ENCODE results near the gene ZBTB5. TPM values are rescaled to one million over a fixed set of nuclear protein-coding genes. Genes with fewer than 3 reads are reported as not detected.

ZBTB5 gene
- total RNA-seq, 1 experiment from 2014 or later = 8.8 TPM

GRCh38 chr9:37442556-37442955, 22.7 kb downstream of the ZBTB5 start:
- Histone ChIP-seq H3K9me2 (ENCODE audit: insufficient read depth) (no peaks in the 10 kb centered on the region), H3K79me2 (ENCODE audit: low read depth) (0 out of 2 replicates have a peak, but pooled peaks cover 10% of the 10 kb centered on the region), H3F3A (ENCODE audit: insufficient read depth, low read depth) (no peaks in the 10 kb centered on the region), H4K20me1 (ENCODE audit: insufficient read depth) (peaks cover 2% of the 10 kb centered on the region; the same call in 1 of the 2 replicates), H3K27ac (no peak overlapping the region), H2AFZ (no peak overlapping the region), H3K27me3 (ENCODE audit: insufficient read depth, low read depth) (no peaks in the 10 kb centered on the region), H3K4me2 (no peak overlapping the region), H3K9me3 (ENCODE audit: insufficient read depth, low read depth) (no peaks in the 10 kb centered on the region), H3K4me1 (replicated peaks; ENCODE audit: insufficient read depth) (no peaks in the 10 kb centered on the region), H3K36me3 (ENCODE audit: low read depth) (no peaks in the 10 kb centered on the region), H3K4me3 (no peak overlapping the region)
- intact Hi-C loops (cut with micrococcal nuclease; ENCODE audit: unreplicated experiment) = no loop called here
- ChIA-PET POLR2A (ENCODE audit: unreplicated experiment) (no interaction called here), CTCF (interaction anchor here (0.6 kb wide), 1 partner anchor 805 kb away, joined by 3 read pairs; no protein-coding TSS in a partner anchor)
- no peak for DNase-seq
- BruUV-seq (replicated peaks) = no TSS peak
- TF ChIP-seq EZH2 (IDR thresholded peaks at IDR 0.05; ENCODE audit: low read depth) (no peak), CTCF (conservative IDR thresholded peaks at IDR 0.05) (no peak)

GRCh38 chr9:37441776-37442370, 23.4 kb downstream of the ZBTB5 start:
- no peak for TF ChIP-seq CTCF (conservative IDR thresholded peaks at IDR 0.05)
- TF ChIP-seq EZH2 (IDR thresholded peaks at IDR 0.05; ENCODE audit: low read depth) = no peak
- Histone ChIP-seq H3K9me2 (ENCODE audit: insufficient read depth) (no peaks in the 10 kb centered on the region), H3F3A (ENCODE audit: insufficient read depth, low read depth) (no peaks in the 10 kb centered on the region), H3K79me2 (ENCODE audit: low read depth) (0 out of 2 replicates have a peak, but pooled peaks cover 10% of the 10 kb centered on the region), H3K9me3 (ENCODE audit: insufficient read depth, low read depth) (no peaks in the 10 kb centered on the region), H3K4me2 (no peak overlapping the region), H3K27me3 (ENCODE audit: insufficient read depth, low read depth) (no peaks in the 10 kb centered on the region), H4K20me1 (ENCODE audit: insufficient read depth) (peaks cover 2% of the 10 kb centered on the region; the same call in 1 of the 2 replicates), H3K4me3 (no peak overlapping the region), H3K36me3 (ENCODE audit: low read depth) (no peaks in the 10 kb centered on the region), H2AFZ (no peak overlapping the region), H3K27ac (no peak overlapping the region), H3K4me1 (replicated peaks; ENCODE audit: insufficient read depth) (no peaks in the 10 kb centered on the region)
- BruUV-seq (replicated peaks) = no TSS peak
- intact Hi-C loops (cut with micrococcal nuclease; ENCODE audit: unreplicated experiment) = no loop called here
- no peak for DNase-seq
- POLR2A ChIA-PET (ENCODE audit: unreplicated experiment) = interaction anchor here (0.6 kb wide), 1 partner anchor 21 kb away, joined by 24 read pairs; no protein-coding TSS in a partner anchor
- CTCF ChIA-PET = interaction anchor here (0.6 kb wide), 1 partner anchor 804 kb away, joined by 3 read pairs; no protein-coding TSS in a partner anchor

GRCh38 chr9:37438359-37438758, 26.9 kb downstream of the ZBTB5 start:
- Histone ChIP-seq H3K9me3 (ENCODE audit: insufficient read depth, low read depth) (no peaks in the 10 kb centered on the region), H3K27me3 (ENCODE audit: insufficient read depth, low read depth) (no peaks in the 10 kb centered on the region), H2AFZ (no peak overlapping the region), H3K27ac (no peak overlapping the region), H4K20me1 (ENCODE audit: insufficient read depth) (0 out of 2 replicates have a peak, but pooled peaks cover 3% of the 10 kb centered on the region), H3K4me1 (replicated peaks; ENCODE audit: insufficient read depth) (no peaks in the 10 kb centered on the region), H3K4me2 (no peak overlapping the region), H3K79me2 (ENCODE audit: low read depth) (0 out of 2 replicates have a peak, but pooled peaks cover 3% of the 10 kb centered on the region), H3K9me2 (ENCODE audit: insufficient read depth) (no peaks in the 10 kb centered on the region), H3K4me3 (no peak overlapping the region), H3F3A (ENCODE audit: insufficient read depth, low read depth) (no peaks in the 10 kb centered on the region), H3K36me3 (ENCODE audit: low read depth) (no peaks in the 10 kb centered on the region)
- CTCF ChIA-PET = no interaction called here
- intact Hi-C loops (cut with micrococcal nuclease; ENCODE audit: unreplicated experiment) = no loop called here
- TF ChIP-seq EZH2 (IDR thresholded peaks at IDR 0.05; ENCODE audit: low read depth) (no peak), CTCF (conservative IDR thresholded peaks at IDR 0.05) (no peak)
- POLR2A ChIA-PET (ENCODE audit: unreplicated experiment) = interaction anchor here (0.7 kb wide), 1 partner anchor 15 kb away, joined by 3 read pairs; no protein-coding TSS in a partner anchor
- DNase-seq = no peak
- TSS peak; percentile 7 for BruUV-seq (replicated peaks)

Measured in PC-9 (cell line).